OCI-LY3 (cell line): ENCODE measurements around the gene WWC1.

Experiments used
- H2AFZ ChIP-seq: fragments of 200-600, 300-600 bp; shearing (Covaris generic); 2 replicates; pipeline ENCODE4 v1.6.0; 2014; ENCODE audit warnings: antibody characterized with exemption, low read depth, low read length
- H3K27ac ChIP-seq: fragments of 200-600, 300-600 bp; sonication (generic); 2 replicates; pipeline ENCODE4 v1.5.1; 2014; ENCODE audit warnings: mild to moderate bottlenecking, low read length, moderate library complexity, mixed read lengths
- H3K27me3 ChIP-seq: fragments of 200-600, 300-600 bp; sonication (generic); 2 replicates; pipeline ENCODE4 v1.6.1; 2014; ENCODE audit warnings: low read depth, low read length, mixed read lengths
- H3K36me3 ChIP-seq: fragments of 200-600, 300-600 bp; sonication (generic); replicated peaks from 2 replicates; pipeline ENCODE3; 2014; ENCODE audit warnings: low read depth, low read length, mixed read lengths
- H3K4me1 ChIP-seq: fragments of 300-600, 200-600 bp; sonication (generic); 2 replicates; pipeline ENCODE4 v1.6.1; 2014; ENCODE audit warnings: low read length, mixed read lengths
- H3K4me2 ChIP-seq: fragments of 200-600, 300-600 bp; sonication (generic); 2 replicates; pipeline ENCODE4 v1.6.1; 2014; ENCODE audit warnings: low read length, mixed read lengths
- H3K4me3 ChIP-seq: fragments of 300-600, 200-600 bp; sonication (generic); 2 replicates; pipeline ENCODE4 v1.5.1; 2014; ENCODE audit warnings: antibody characterized with exemption, mild to moderate bottlenecking, low read length, moderate library complexity
- H3K79me2 ChIP-seq: fragments of 300-600, 200-600 bp; shearing (Covaris generic); 2 replicates; pipeline ENCODE4 v1.6.1; 2014; ENCODE audit warnings: mild to moderate bottlenecking, low read length, mixed read lengths
- H3K9ac ChIP-seq: fragments of 300-600, 200-600 bp; shearing (Covaris generic); 2 replicates; pipeline ENCODE4 v1.6.0; 2014; ENCODE audit warnings: mild to moderate bottlenecking, low read length, moderate library complexity
- H3K9me3 ChIP-seq: fragments of 200-600, 300-600 bp; shearing (Covaris generic); 2 replicates; pipeline ENCODE4 v1.6.1; 2014; ENCODE audit warnings: low read length, mixed read lengths; ENCODE audit not compliant: insufficient read depth
- H4K20me1 ChIP-seq: fragments of 200-600, 300-600 bp; sonication (generic); 2 replicates; pipeline ENCODE4 v1.6.1; 2016; ENCODE audit warnings: low read length, mixed read lengths; ENCODE audit not compliant: insufficient read depth
- CTCF ChIP-seq: fragments of 200-600, 300-600 bp; sonication (generic); IDR thresholded peaks from 2 replicates; pipeline ENCODE4 v1.5.1; 2014; ENCODE audit warnings: antibody characterized with exemption, low read length, low read depth
- EZH2phosphoT487 ChIP-seq: fragments of 200-600 bp; shearing (Covaris generic); IDR thresholded peaks from 2 replicates; pipeline ENCODE4 v1.6.1; 2018; ENCODE audit warnings: antibody characterized with exemption, mixed run types, low read depth

The WWC1 gene

DNA sequence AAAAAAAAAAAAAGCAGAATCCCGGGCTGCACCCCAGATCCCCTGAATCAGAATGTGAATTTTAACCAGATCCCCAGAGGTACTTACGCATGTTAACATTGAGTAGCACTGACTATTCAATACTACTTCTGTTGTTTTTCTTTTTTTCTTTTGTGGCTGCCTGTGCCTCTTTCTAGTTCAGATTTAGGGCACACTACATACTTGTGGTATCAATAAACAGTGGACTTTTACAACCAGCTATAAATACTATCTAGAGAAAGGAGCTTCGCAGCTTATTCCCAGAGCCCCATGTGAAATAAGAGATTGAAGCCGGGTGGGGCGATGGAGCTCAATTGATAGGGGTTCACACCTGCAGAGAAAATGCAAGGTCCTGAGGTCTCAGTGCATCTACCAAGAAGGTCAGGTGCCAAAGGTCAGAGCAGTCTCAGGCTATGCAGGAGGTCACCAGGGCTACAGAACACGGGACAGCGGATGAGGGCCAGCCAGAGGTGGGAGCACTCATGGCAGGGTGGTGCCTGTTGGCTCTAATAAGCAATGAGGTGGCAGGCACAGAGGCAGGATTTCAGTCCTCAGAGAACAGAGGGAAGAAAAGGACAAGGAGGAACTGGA, 22.3 kb downstream of the WWC1 start:
- TF ChIP-seq EZH2phosphoT487 (no peak), CTCF (no peak)
- no peaks in the 10 kb centered on the region for H3K9me3 ChIP-seq
- H3K79me2 ChIP-seq, result 0 out of 2 replicates have a peak, but pooled peaks cover 4% of the 10 kb centered on the region
- H3K36me3 ChIP-seq, result no peaks in the 10 kb centered on the region
- no peak overlapping the region for H3K4me3 ChIP-seq
- no peaks in the 10 kb centered on the region for H3K4me1 ChIP-seq
- H3K27me3 ChIP-seq, result no peaks in the 10 kb centered on the region
- no peak overlapping the region for H2AFZ ChIP-seq
- H3K9ac ChIP-seq, result no peak overlapping the region
- peaks cover 8% of the 10 kb centered on the region; the same call in 1 of the 2 replicates for H4K20me1 ChIP-seq
- H3K27ac ChIP-seq, result no peak overlapping the region
- no peak overlapping the region for H3K4me2 ChIP-seq

DNA sequence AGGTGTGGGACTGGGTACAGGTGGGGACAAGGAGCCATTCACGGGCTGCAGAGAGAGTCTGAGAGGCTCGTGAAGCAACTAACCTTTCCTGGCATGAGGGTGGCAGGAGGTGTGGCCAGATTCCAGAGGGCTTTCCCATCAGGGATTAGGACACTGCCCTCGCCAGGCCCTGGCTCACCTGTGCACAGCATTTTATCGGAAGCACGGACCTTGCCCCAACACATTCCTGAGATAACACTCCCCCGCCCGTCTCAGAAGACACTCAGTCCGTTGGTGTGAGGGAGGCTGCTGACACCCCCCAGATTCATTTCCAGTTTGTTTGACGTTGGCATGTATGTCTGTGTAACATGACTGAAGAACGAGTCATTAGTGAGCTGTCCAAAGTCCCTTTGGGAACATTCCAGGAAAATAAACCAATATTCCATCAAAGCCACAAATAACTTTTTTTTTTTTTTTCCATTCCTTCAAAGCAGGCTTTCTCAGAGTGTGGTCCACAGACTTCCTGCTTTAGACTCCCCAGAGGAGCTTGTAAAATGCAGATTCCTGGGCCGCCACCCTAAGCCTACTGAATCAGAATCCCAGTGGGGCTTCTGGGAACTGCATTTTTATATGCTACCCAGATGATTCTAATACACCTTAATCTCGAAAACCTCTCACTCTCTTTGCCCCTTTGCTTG, 23.4 kb downstream of the WWC1 start:
- no peaks in the 10 kb centered on the region for H3K27me3 ChIP-seq
- no peak for TF ChIP-seq EZH2phosphoT487
- no peak for TF ChIP-seq CTCF
- H3K79me2 ChIP-seq, result 0 out of 2 replicates have a peak, but pooled peaks cover 4% of the 10 kb centered on the region
- no peak overlapping the region for H2AFZ ChIP-seq
- H3K27ac ChIP-seq, result no peak overlapping the region
- no peaks in the 10 kb centered on the region for H3K4me1 ChIP-seq
- H3K4me3 ChIP-seq, result no peak overlapping the region
- no peak overlapping the region for H3K4me2 ChIP-seq
- no peak overlapping the region for H3K9ac ChIP-seq
- H4K20me1 ChIP-seq, result no peaks in the 10 kb centered on the region
- no peaks in the 10 kb centered on the region for H3K36me3 ChIP-seq
- no peaks in the 10 kb centered on the region for H3K9me3 ChIP-seq

GRCh38 chr5:168315416-168316138, 24.1 kb downstream of the WWC1 start:
- Histone ChIP-seq H3K27ac (no peak overlapping the region), H3K27me3 (no peaks in the 10 kb centered on the region), H3K4me1 (no peaks in the 10 kb centered on the region), H3K4me2 (no peak overlapping the region), H2AFZ (no peak overlapping the region), H3K9ac (no peak overlapping the region), H3K36me3 (no peaks in the 10 kb centered on the region), H4K20me1 (no peaks in the 10 kb centered on the region), H3K4me3 (no peak overlapping the region), H3K79me2 (0 out of 2 replicates have a peak, but pooled peaks cover 4% of the 10 kb centered on the region), H3K9me3 (no peaks in the 10 kb centered on the region)
- TF ChIP-seq CTCF (no peak), EZH2phosphoT487 (no peak)

- H3K36me3 ChIP-seq, result no peaks in the 10 kb centered on the region
- no peak overlapping the region for H3K27ac ChIP-seq
- no peak overlapping the region for H3K4me3 ChIP-seq
- H3K9me3 ChIP-seq, result no peaks in the 10 kb centered on the region
- H3K79me2 ChIP-seq, result 0 out of 2 replicates have a peak, but pooled peaks cover 4% of the 10 kb centered on the region
- TF ChIP-seq EZH2phosphoT487, result no peak
- no peak for TF ChIP-seq CTCF
- no peak overlapping the region for H2AFZ ChIP-seq
- no peaks in the 10 kb centered on the region for H3K4me1 ChIP-seq
- no peak overlapping the region for H3K9ac ChIP-seq
- H3K4me2 ChIP-seq, result no peak overlapping the region
- no peaks in the 10 kb centered on the region for H3K27me3 ChIP-seq
- H4K20me1 ChIP-seq, result no peaks in the 10 kb centered on the region
Observed at GRCh38 chr5:168316139-168316578, 24.7 kb downstream of the WWC1 start.
